ENCODE measurements around the gene BMPER.

GRCh38 chr7:34157137-34157536 lies 251.8 kb downstream of the BMPER start:
- TF ChIP-seq, protein P1, sequence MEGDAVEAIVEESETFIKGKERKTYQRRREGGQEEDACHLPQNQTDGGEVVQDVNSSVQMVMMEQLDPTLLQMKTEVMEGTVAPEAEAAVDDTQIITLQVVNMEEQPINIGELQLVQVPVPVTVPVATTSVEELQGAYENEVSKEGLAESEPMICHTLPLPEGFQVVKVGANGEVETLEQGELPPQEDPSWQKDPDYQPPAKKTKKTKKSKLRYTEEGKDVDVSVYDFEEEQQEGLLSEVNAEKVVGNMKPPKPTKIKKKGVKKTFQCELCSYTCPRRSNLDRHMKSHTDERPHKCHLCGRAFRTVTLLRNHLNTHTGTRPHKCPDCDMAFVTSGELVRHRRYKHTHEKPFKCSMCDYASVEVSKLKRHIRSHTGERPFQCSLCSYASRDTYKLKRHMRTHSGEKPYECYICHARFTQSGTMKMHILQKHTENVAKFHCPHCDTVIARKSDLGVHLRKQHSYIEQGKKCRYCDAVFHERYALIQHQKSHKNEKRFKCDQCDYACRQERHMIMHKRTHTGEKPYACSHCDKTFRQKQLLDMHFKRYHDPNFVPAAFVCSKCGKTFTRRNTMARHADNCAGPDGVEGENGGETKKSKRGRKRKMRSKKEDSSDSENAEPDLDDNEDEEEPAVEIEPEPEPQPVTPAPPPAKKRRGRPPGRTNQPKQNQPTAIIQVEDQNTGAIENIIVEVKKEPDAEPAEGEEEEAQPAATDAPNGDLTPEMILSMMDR (conservative IDR thresholded peaks at IDR 0.05; ENCODE audit: low read depth, low read length), result no peak
- TF ChIP-seq EZH2 (IDR thresholded peaks at IDR 0.05; ENCODE audit: borderline replicate concordance, low read depth, low read length, poor library complexity, severe bottlenecking), result no peak
